H9 (cell line): ENCODE data around the gene KRT74. TPM values are rescaled to one million over a fixed set of nuclear protein-coding genes. Genes with fewer than 3 reads are reported as not detected.
A peak's percentile ranks its signal among the peaks of the same experiment; 100 is the strongest.

Experiments used
- DNase-seq: peaks from one replicate; pipeline ENCODE4 v3.0.0-alpha.2; 2017
- H2AFZ ChIP-seq: one replicate; pipeline ENCODE4 v1.6.1; 2013; ENCODE audit warnings: mild to moderate bottlenecking, low read length, control low read depth, moderate library complexity
- H2AK5ac ChIP-seq: 2 replicates; pipeline ENCODE4 v1.6.1; 2013; ENCODE audit warnings: low read length, control low read depth, mixed read lengths; ENCODE audit not compliant: insufficient read length
- H2BK120ac ChIP-seq: one replicate; pipeline ENCODE4 v1.6.1; 2013; ENCODE audit warnings: low read depth, mild to moderate bottlenecking, low read length, control low read depth, inconsistent platforms; ENCODE audit not compliant: poor library complexity, severe bottlenecking
- H2BK12ac ChIP-seq: 2 replicates; pipeline ENCODE4 v1.6.1; 2013; ENCODE audit warnings: low read length, control low read depth, mixed read lengths, low read depth; ENCODE audit not compliant: insufficient read length
- H2BK15ac ChIP-seq: 2 replicates; pipeline ENCODE4 v1.6.1; 2013; ENCODE audit warnings: low read depth, low read length, control low read depth
- H2BK20ac ChIP-seq: one replicate; pipeline ENCODE4 v1.6.1; 2013; ENCODE audit warnings: low read depth, mild to moderate bottlenecking, low read length, control low read depth, inconsistent platforms; ENCODE audit not compliant: poor library complexity, severe bottlenecking
- H2BK5ac ChIP-seq: 2 replicates; pipeline ENCODE4 v1.6.1; 2013; ENCODE audit warnings: low read length, control low read depth, mixed read lengths; ENCODE audit not compliant: insufficient read length
- H3K14ac ChIP-seq: 2 replicates; pipeline ENCODE4 v1.6.1; 2013; ENCODE audit warnings: low read length, control low read depth; ENCODE audit not compliant: insufficient read depth
- H3K18ac ChIP-seq: 2 replicates; pipeline ENCODE4 v1.6.1; 2013; ENCODE audit warnings: low read depth, mild to moderate bottlenecking, mixed read lengths, low read length, control low read depth; ENCODE audit not compliant: insufficient read length
- H3K23ac ChIP-seq: 2 replicates; pipeline ENCODE4 v1.6.1; 2013; ENCODE audit warnings: low read length, control low read depth, mixed read lengths, low read depth; ENCODE audit not compliant: insufficient read length
- H3K23me2 ChIP-seq: 2 replicates; pipeline ENCODE4 v1.6.1; 2013; ENCODE audit warnings: low read depth, mild to moderate bottlenecking, mixed read lengths, low read length, control low read depth; ENCODE audit not compliant: insufficient read length, poor library complexity, severe bottlenecking
- H3K27ac ChIP-seq: 2 replicates; pipeline ENCODE4 v1.5.1; 2013; ENCODE audit warnings: low read length, control low read depth, mixed read lengths, low read depth; ENCODE audit not compliant: insufficient read length
- H3K27me3 ChIP-seq: 2 replicates; pipeline ENCODE4 v1.6.1; 2013; ENCODE audit warnings: low read length, control low read depth, inconsistent platforms; ENCODE audit not compliant: insufficient read depth
- H3K4ac ChIP-seq: 2 replicates; pipeline ENCODE4 v1.6.1; 2013; ENCODE audit warnings: low read depth, mild to moderate bottlenecking, control low read depth, inconsistent platforms, low read length, moderate library complexity
- H3K4me1 ChIP-seq: 2 replicates; pipeline ENCODE4 v1.6.1; 2013; ENCODE audit warnings: low read length, control low read depth, inconsistent platforms; ENCODE audit not compliant: insufficient read depth
- H3K4me2 ChIP-seq: 2 replicates; pipeline ENCODE4 v1.6.1; 2013; ENCODE audit warnings: low read length, control low read depth, mixed read lengths; ENCODE audit not compliant: insufficient read length, insufficient read depth
- H3K56ac ChIP-seq: 2 replicates; pipeline ENCODE4 v1.6.1; 2013; ENCODE audit warnings: low read depth, mild to moderate bottlenecking, mixed read lengths, low read length, control low read depth; ENCODE audit not compliant: insufficient read length
- H3K79me1 ChIP-seq: 2 replicates; pipeline ENCODE4 v1.6.1; 2013; ENCODE audit warnings: low read depth, mild to moderate bottlenecking, moderate library complexity, low read length, control low read depth, inconsistent platforms; ENCODE audit not compliant: insufficient read depth, poor library complexity, severe bottlenecking
- H3K79me2 ChIP-seq: 2 replicates; pipeline ENCODE4 v1.6.1; 2013; ENCODE audit warnings: low read length, control low read depth, inconsistent platforms; ENCODE audit not compliant: insufficient read depth
- H3K9ac ChIP-seq: 2 replicates; pipeline ENCODE4 v1.6.1; 2013; ENCODE audit warnings: low read length, control low read depth, mixed read lengths; ENCODE audit not compliant: insufficient read length; ENCODE audit errors: extremely low read depth
- H3K9me3 ChIP-seq: one replicate; pipeline ENCODE4 v1.6.1; 2013; ENCODE audit warnings: low read depth, low read length, inconsistent platforms; ENCODE audit not compliant: control insufficient read depth
- H3T11ph ChIP-seq: one replicate; pipeline ENCODE4 v1.6.1; 2013; ENCODE audit warnings: mild to moderate bottlenecking, low read length, control low read depth, inconsistent platforms
- H4K20me1 ChIP-seq: one replicate; pipeline ENCODE4 v1.6.1; 2013; ENCODE audit not compliant: control insufficient read depth, insufficient read length, insufficient read depth
- H4K5ac ChIP-seq: 2 replicates; pipeline ENCODE4 v1.6.1; 2013; ENCODE audit warnings: low read depth, mild to moderate bottlenecking, mixed read lengths, low read length, control low read depth; ENCODE audit not compliant: insufficient read length
- H4K8ac ChIP-seq: replicated peaks from 2 replicates; pipeline ENCODE4 v1.6.1; 2013; ENCODE audit warnings: low read length, control low read depth, mixed read lengths, low read depth; ENCODE audit not compliant: insufficient read length
- H4K91ac ChIP-seq: 2 replicates; pipeline ENCODE4 v1.6.1; 2013; ENCODE audit warnings: low read depth, mild to moderate bottlenecking, moderate library complexity, mixed read lengths, low read length, control low read depth; ENCODE audit not compliant: insufficient read length
- H3K27ac Mint-ChIP-seq, 3 experiments: 2 replicates in 2 of 3; 3 replicates in 1 of 3; pipeline ENCODE4 v1.8.0; 2020 to 2021; ENCODE audit warnings: mixed read lengths in 3 of 3, mild to moderate bottlenecking in 1 of 3, moderate library complexity in 1 of 3
- H3K27me3 Mint-ChIP-seq: 2 replicates; pipeline ENCODE4 v1.8.0; 2021; ENCODE audit warnings: low read depth, mild to moderate bottlenecking, moderate library complexity, mixed read lengths
- H3K36me3 Mint-ChIP-seq, 3 experiments: 2 replicates in 2 of 3; 3 replicates in 1 of 3; pipeline ENCODE4 v1.8.0; 2020 to 2021; ENCODE audit warnings: low read depth in 3 of 3, mixed read lengths in 3 of 3; ENCODE audit not compliant: insufficient read depth in 1 of 3
- H3K4me1 Mint-ChIP-seq, 2 experiments: 2 replicates each; pipeline ENCODE4 v1.8.0; 2020; ENCODE audit warnings: mixed read lengths in 2 of 2
- H3K4me3 Mint-ChIP-seq, 2 experiments: 2 replicates in 1 of 2; 3 replicates in 1 of 2; pipeline ENCODE4 v1.8.0; 2020 to 2021; ENCODE audit warnings: mild to moderate bottlenecking in 2 of 2, mixed read lengths in 2 of 2, moderate library complexity in 1 of 2
- H3K9me3 Mint-ChIP-seq, 2 experiments: 2 replicates in 1 of 2; 3 replicates in 1 of 2; pipeline ENCODE4 v1.8.0; 2020; ENCODE audit warnings: mild to moderate bottlenecking in 2 of 2, mixed read lengths in 2 of 2, moderate library complexity in 1 of 2
- WGBS: extraction: QIAGEN DNeasy Blood & Tissue Kit; methylation state at CpG from one replicate; pipeline ENCODE4 v1.1.7; 2013; ENCODE audit warnings: missing lambda C conversion rate, low lambda C conversion rate, mixed read lengths; ENCODE audit not compliant: insufficient read length; ENCODE audit errors: extremely low coverage; 5-methylcytosine and 5-hydroxymethylcytosine counted together
- total RNA-seq: library from RNA; stranded (reverse); gene quantifications from 2 replicates; pipeline ENCODE4 v1.2.1, GENCODE V29; 2021
- TF ChIP-seq, protein P1 (sequence below): fragments of 200-600 bp; sonication (generic); conservative IDR thresholded peaks from 3 replicates; pipeline ENCODE4 v1.8.0; 2021; ENCODE audit warnings: antibody characterized with exemption, mild to moderate bottlenecking

Gene KRT74
- total RNA-seq, 1 experiment from 2014 or later, result not detected

DNA sequence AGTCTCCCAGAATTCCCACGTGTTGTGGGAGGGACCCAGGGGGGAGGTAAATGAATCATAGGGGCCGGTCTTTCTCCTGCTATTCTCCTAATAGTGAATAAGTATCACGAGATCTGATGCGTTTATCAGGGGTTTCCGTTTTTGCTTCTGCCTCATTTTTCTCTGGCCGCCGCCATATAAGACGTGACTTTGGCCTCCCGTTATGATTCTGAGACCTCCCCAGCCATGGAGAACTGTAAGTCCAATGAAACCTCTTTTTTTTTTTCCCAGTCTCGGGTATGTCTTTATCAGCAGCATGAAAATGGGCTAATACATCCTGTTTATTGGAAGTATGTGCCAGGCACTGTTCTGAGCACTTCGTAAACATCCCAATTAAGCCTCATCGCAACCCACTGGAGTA is 26.8 kb upstream of the KRT74 start:
- no peak overlapping the region for H4K91ac ChIP-seq
- H3K9me3 ChIP-seq, result no peaks in the 10 kb centered on the region
- Mint-ChIP-seq H3K36me3 (no peaks in the 10 kb centered on the region), H3K9me3 (no peaks in the 10 kb centered on the region), H3K4me3 (no peak overlapping the region), H3K4me1 (no peaks in the 10 kb centered on the region), H3K27ac (no peak overlapping the region), H3K27me3 (peaks cover 31% of the 10 kb centered on the region)
- WGBS, result no CpG with 5 or more reads among the region's 12 CpGs
- H3K18ac ChIP-seq, result no peak overlapping the region
- H2BK120ac ChIP-seq, result no peak overlapping the region
- no peak overlapping the region for H3K4ac ChIP-seq
- no peak overlapping the region for H2BK5ac ChIP-seq
- H3K79me1 ChIP-seq, result no peaks in the 10 kb centered on the region
- H3T11ph ChIP-seq, result no peak overlapping the region
- H3K79me2 ChIP-seq, result no peaks in the 10 kb centered on the region
- H2AFZ ChIP-seq, result no peak overlapping the region
- H2BK20ac ChIP-seq, result no peak overlapping the region
- no peaks in the 10 kb centered on the region for H4K20me1 ChIP-seq
- no peak overlapping the region for H4K8ac ChIP-seq
- no peak overlapping the region for H3K27ac ChIP-seq
- no peak overlapping the region for H2BK12ac ChIP-seq
- TF ChIP-seq, protein P1, sequence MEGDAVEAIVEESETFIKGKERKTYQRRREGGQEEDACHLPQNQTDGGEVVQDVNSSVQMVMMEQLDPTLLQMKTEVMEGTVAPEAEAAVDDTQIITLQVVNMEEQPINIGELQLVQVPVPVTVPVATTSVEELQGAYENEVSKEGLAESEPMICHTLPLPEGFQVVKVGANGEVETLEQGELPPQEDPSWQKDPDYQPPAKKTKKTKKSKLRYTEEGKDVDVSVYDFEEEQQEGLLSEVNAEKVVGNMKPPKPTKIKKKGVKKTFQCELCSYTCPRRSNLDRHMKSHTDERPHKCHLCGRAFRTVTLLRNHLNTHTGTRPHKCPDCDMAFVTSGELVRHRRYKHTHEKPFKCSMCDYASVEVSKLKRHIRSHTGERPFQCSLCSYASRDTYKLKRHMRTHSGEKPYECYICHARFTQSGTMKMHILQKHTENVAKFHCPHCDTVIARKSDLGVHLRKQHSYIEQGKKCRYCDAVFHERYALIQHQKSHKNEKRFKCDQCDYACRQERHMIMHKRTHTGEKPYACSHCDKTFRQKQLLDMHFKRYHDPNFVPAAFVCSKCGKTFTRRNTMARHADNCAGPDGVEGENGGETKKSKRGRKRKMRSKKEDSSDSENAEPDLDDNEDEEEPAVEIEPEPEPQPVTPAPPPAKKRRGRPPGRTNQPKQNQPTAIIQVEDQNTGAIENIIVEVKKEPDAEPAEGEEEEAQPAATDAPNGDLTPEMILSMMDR, result no peak
- DNase-seq, result peak; percentile 7
- H2BK15ac ChIP-seq, result no peak overlapping the region
- no peak overlapping the region for H3K9ac ChIP-seq
- no peaks in the 10 kb centered on the region for H3K4me1 ChIP-seq
- no peak overlapping the region for H4K5ac ChIP-seq
- H3K23ac ChIP-seq, result no peak overlapping the region
- H3K23me2 ChIP-seq, result no peaks in the 10 kb centered on the region
- H3K4me2 ChIP-seq, result no peak overlapping the region
- no peak overlapping the region for H2AK5ac ChIP-seq
- no peak overlapping the region for H3K56ac ChIP-seq
- no peaks in the 10 kb centered on the region for H3K27me3 ChIP-seq
- H3K14ac ChIP-seq, result no peak overlapping the region
